Upper lobe of left lung (tissue), 4 donors: Measurements from ENCODE around the gene PLCB2.

Experiments
- EP300 ChIP-seq, 4 donors: sonication (generic); formaldehyde crosslinking; IDR thresholded peaks; one replicate each; pipeline ENCODE4 v1.5.1; 2017; ENCODE audit warnings: antibody characterized with exemption in 4 of 4, control low read depth in 2 of 4
- POLR2A ChIP-seq, 4 donors: fragments of 450-650 bp; IDR thresholded peaks; one replicate each; pipeline ENCODE4 v1.5.1; 2016 to 2017; ENCODE audit warnings: antibody characterized with exemption in 4 of 4, mild to moderate bottlenecking in 2 of 4
- POLR2AphosphoS5 ChIP-seq, 2 donors: sonication (generic); formaldehyde crosslinking; IDR thresholded peaks; one replicate each; pipeline ENCODE4 v1.5.1; 2017; ENCODE audit warnings: antibody characterized with exemption in 2 of 2
- TF ChIP-seq, protein P1 (sequence below), 6 experiments: fragments of 450-650 bp in 4 of 6; fragments of 200-600 bp in 2 of 6; sonication (generic) in 2 of 6; IDR thresholded peaks; one replicate each; pipeline ENCODE4 v1.5.1; 2016 to 2019; ENCODE audit warnings: antibody characterized with exemption in 6 of 6

GRCh38 chr15:40293905-40294895 is 13.5 kb downstream of the PLCB2 start:
- TF ChIP-seq POLR2A (IDR thresholded peaks at IDR 0.05) (no peak), POLR2AphosphoS5 (IDR thresholded peaks at IDR 0.05) (no peak), EP300 (IDR thresholded peaks at IDR 0.05) (no peak)
- TF ChIP-seq, protein P1, sequence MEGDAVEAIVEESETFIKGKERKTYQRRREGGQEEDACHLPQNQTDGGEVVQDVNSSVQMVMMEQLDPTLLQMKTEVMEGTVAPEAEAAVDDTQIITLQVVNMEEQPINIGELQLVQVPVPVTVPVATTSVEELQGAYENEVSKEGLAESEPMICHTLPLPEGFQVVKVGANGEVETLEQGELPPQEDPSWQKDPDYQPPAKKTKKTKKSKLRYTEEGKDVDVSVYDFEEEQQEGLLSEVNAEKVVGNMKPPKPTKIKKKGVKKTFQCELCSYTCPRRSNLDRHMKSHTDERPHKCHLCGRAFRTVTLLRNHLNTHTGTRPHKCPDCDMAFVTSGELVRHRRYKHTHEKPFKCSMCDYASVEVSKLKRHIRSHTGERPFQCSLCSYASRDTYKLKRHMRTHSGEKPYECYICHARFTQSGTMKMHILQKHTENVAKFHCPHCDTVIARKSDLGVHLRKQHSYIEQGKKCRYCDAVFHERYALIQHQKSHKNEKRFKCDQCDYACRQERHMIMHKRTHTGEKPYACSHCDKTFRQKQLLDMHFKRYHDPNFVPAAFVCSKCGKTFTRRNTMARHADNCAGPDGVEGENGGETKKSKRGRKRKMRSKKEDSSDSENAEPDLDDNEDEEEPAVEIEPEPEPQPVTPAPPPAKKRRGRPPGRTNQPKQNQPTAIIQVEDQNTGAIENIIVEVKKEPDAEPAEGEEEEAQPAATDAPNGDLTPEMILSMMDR (IDR thresholded peaks at IDR 0.05): no peak
